NCI-H2029 (cell line): ENCODE measurements around the gene ACSF3.

Source experiments
- DNase-seq: peaks from one replicate; lab custom pipeline; 2025; lab: John Stamatoyannopoulos, UW

ACSF3 gene

DNA sequence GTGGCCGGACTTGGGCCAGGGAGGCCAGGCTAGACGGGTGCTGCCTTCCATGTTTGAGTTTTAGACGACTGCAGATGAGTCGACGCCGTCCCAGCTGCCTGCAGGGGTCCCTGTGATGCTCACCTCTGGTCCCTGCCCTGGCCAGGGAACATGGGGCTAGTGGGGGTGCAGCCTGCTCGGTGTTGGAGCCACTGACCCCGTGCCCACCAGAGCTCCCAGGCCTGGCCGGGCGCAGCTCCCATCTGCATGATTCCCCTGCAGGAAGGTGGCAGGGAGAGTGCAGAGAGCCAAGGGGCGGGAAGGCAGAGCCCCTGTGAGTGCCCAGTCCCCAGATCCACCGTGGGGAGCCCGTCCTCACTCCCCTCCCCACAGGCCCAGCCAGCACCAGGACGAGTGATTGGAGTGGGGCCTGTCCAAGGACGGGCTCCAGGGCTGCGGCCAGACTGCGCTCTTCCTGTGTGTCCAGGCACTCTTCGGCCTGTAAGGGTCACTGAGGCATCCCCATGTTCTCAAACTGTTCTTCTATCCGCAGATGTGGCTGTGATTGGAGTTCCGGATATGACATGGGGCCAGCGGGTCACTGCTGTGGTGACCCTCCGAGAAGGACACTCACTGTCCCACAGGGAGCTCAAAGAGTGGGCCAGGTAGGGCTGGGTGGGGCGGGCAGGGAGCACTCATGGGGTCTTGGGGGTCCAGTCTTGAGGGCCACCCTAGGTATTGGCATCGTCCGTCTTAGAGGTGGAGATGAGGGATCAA, 51.9 kb downstream of the ACSF3 start:
- DNase-seq = no peak

DNA sequence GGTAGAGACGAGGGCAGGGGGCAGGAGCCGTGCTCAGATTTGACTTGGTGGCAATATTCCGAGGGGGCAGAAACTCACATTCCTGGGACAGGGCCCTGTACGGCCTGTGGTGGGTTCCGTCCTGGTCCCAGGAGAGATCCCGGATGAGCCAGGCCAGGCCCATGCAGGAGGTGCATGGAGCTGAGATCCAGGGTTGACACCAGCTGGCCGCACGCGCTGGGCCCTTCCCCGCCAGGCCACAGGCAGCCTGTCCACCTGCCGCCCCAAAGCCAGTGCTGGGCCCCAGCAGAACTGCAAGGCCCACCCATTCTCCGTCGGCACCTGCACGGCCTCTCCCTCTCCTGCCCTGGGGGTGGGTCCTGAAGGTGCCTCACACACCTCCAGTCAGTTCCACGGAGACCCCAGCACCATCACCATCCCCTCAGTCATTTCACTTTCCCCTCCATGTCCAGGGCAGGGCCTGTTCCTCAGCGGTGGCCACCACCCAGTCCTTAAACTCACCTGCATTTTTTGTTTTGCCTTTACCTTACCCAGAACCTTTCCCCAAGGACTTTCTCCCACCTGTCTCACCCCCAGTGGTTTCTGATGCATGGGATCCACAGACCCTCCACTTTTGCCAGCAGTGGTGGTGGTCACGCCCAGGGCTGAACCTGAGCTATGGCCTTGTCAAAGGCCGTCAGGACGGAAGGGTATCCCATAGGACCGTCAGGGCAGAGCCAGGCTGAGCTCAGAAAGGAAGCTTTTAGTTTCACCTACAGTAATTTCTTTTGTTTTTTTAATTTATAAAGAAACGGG, 52.8 kb downstream of the ACSF3 start:
- DNase-seq = no peak

DNA sequence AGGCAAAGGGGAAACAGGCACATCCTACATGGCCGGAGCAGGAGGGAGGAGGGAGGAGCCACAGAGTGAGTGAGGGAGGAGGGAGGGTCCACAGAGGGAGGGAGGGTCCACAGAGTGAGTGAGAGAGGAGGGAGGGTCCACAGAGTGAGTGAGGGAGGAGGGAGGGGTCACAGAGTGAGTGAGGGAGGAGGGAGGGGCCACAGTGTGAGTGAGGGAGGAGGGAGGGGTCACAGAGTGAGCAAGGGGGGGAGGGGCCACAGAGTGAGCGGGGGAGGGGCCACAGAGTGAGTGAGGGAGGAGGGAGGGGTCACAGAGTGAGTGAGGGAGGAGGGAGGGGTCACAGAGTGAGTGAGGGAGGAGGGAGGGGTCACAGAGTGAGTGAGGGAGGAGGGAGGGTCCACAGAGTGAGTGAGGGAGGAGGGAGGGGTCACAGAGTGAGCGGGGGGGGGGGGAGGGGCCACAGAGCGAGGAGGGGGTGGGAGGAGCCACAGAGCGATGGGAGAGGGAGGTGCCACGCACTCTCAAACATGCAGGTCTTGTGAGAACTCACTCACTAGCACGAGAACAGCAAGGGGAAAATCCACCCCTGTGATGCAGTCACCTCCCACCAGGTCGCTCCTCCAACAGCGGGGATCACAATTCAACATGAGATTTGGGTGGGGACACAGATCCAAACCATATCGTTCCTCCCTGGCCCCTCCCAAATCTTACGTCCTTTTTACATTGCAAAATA, 53.6 kb downstream of the ACSF3 start:
- no peak for DNase-seq

DNA sequence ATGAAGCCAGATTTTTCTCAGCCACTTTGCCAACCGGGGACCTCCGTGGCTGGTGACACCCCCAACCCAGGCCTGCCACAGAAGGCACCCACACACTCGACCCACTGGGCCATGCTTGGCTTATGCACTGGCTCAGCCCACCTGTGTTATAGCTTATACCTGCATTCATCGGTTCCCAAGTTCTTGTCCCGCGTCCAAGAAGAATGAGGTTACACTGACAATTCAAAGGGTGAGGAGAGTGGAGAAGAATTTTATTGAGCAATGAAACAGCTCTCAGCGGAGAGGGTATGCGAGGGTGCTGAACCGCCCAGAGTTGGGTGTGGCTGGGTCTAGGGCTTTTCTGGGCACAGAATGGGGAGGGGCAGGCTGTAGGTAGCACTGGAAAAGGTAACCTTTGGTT, 55.7 kb downstream of the ACSF3 start:
- no peak for DNase-seq

DNA sequence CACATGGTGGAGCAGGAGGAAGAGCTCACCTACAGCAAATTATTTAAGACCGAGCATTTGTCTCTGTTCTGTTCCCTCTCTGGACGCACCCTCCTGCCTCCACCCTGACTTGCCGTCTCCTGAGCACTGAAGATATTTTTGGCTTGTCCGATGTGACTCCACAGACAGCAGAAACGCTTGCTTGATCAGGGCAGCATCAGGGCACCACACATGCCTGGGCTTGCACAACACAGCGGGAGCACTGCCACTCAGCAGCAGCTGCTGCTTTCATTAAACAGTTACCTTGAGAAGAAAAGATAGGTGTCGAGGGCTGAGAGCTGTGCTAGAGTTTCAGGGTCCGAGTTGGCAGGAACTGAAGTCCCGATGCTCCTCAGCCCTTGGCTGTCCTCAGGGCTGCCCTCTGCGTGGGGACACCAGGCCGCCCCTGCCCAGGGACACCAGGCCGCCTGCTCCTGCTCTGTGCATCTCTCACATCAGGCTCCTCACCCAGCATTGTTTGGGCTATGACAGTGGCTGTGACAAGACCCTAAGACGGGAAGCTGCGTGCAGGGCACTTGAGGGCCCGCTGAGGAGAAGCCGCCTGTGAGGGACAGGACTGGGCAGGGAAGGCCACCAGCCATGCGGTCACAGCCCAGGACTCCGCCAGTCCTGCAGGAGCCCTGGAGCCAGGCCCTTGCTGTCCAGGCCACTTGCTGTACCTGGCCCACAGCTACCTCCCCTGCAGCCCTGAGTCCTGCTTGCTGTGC, 56.6 kb downstream of the ACSF3 start:
- DNase-seq = no peak

DNA sequence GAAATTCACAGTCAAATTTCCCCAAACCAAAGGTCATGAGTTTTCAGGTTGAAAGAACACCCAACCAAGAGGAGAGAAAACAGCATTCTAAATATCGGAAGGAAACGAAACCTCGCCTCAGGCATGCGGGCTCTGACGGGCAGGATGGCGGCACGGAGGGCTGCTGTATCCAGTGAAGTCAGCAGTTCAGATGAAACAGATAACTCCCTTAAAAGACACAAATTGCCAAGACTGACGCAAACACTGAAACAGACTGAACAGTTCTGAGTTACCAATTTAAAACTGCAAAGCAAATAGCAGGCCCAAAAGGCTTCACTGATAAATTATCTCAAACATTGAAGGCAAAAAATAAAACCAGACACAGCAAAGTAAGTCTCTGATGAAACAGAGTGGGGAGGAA, 57.3 kb downstream of the ACSF3 start:
- DNase-seq = no peak

DNA sequence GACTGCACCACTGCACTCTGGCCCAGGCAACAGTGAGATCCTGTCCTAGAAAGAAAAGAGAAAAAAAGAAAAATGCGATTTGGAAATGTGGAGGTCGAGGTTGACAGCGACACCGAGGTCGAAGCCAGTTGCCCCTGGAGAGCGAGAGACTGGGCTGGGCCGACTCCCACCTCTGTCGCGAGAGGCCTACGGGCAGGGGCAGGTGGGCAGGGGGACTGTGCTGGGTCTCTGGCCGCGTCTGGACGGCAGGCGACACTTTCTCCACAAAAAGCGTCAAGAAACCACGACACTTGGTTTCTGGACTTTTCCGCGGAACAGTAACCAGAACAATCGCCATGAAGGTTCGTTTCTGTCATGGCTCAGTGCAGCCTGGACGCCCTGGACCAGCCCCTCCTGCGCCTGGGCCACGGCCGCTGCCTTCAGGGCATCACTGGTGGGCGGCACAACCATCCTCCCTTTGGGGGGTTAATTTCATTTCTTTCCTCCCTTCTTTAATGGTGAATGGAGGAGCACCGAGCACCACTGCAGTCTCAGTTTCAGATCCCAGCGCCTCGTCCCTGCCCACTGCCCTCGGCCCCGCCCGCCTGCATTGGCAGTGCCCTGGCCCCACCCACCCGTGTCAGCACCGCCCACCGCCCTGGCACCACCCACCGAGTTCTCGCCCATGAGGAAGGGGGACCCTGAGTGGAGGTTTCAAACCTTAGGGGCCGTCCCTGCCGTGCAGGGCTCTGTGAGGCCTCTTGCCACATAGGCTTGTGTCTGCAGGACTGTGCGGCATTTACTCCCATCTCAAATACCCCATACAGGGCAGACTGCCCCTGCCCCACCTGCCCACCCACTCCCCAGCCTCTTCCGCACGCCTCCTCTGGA, 59.4 kb downstream of the ACSF3 start:
- DNase-seq = no peak

DNA sequence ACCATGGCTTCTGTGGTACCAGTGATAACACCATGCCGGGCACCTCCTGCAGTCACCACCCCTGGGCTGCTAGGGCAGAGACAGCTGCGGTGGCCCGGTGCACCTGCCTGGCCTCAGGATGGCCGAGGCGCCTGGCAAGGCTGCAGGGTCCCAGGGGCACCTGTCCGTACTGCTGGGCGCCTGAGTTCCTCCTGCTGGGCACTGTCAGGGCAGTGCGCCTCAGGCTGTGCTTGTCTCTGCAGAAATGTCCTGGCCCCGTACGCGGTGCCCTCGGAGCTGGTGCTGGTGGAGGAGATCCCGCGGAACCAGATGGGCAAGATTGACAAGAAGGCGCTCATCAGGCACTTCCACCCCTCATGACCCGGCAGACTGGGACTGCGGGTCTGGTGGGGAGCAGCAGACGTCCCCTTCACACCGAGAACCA, 60.2 kb downstream of the ACSF3 start:
- DNase-seq = no peak

DNA sequence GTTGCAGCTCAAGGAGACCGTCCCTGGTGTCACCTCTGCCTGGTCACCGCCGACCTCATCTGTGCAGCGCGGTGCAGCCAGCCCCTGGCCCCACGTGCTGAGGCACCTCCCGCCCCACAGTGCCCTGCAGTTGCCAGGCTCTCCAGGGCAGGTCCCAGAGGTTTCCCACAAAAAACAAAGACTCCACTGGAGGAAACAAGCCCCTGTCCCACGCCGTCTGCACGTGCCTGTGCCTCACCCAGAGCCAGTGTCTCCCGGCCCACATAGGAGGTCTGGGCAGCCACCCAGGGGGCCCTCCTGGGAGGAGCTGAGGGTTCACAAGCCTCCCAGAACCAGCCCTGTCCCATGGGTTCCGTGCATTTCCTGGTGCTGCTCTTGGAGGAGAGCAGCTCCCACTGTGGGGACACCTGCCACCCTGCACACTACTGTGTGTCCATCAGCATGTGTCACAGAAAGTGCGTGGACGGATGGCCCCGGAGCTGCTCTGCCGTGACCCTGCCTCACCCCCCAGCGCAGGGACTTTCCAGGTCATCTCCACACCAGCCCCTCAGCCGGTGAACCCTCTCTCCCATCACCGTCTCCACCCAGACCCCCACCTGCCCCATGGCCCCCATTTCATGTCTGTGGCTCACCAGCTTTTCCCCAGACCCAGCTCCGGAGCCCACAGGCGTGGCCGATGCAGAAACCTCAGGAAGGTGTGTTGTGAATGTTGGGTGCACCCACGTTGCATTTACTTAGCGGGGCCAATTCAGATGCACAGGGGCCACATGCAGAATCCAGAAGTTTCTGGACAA, 60.9 kb downstream of the ACSF3 start:
- DNase-seq = no peak

DNA sequence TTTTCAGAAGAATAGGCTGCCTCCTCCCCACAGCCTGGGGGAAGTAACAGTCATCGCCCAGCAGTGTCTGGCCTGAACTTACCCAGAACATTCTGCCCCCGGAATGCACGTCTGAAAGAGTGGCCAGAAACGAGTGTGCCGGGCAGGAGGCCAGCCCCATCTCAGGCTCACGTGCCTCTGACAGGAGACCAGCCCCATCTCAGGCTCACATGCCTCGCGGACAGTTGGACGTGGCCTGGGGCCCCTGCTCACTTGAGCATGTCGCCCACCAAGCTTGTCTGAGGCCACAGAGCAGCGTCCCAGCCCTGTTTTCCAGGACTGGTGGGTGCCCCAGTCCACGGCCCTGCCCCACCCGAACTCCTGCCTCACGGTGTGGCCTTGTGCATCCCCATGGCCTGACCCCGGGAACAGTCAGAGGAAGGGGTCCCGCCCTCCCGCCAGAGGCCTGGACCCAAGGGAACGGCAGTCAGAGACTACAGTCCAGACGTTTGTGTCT, 61.6 kb downstream of the ACSF3 start:
- no peak for DNase-seq

DNA sequence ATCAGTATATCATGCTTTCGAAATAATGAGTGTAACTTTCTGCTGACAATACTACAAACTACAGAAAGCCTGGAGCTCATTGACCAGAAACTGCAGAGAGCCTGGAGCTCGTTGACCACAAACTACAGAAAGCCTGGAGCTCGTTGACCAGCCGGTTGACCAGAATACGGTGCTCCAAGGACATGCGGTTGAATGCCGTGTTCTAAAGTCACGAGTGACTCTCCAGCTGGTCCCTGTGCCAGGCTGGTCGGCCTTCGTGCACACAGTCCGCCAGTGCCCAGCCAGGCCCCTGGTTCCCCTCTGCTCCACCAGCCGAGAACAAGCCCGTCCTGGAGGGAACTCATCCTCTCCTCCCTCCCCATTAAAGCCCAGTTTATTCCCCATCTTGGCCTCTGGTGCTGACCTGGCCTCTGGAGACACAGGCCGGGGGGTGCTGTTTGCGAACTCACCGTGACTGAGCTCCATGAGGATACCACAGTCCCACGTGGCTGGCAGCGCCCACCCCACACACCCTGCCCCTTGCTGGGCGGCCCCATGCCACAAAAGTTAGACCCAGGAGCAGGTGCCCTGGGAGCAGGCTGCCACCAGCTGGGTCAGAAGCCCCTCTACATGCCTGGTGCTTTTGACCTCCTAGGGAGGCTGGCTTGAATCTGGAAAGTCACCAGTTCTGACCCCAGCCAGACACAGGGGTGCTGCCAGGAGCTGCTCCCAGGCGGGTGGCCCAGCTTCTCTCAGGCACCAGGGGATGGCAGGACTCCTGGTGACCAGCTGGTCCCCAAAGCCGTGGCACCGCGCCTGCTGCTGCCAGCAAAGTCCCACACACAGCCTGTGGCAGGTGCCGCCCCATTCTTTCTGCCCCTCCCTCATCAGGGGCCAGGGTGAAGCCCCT, 62.4 kb downstream of the ACSF3 start:
- no peak for DNase-seq

DNA sequence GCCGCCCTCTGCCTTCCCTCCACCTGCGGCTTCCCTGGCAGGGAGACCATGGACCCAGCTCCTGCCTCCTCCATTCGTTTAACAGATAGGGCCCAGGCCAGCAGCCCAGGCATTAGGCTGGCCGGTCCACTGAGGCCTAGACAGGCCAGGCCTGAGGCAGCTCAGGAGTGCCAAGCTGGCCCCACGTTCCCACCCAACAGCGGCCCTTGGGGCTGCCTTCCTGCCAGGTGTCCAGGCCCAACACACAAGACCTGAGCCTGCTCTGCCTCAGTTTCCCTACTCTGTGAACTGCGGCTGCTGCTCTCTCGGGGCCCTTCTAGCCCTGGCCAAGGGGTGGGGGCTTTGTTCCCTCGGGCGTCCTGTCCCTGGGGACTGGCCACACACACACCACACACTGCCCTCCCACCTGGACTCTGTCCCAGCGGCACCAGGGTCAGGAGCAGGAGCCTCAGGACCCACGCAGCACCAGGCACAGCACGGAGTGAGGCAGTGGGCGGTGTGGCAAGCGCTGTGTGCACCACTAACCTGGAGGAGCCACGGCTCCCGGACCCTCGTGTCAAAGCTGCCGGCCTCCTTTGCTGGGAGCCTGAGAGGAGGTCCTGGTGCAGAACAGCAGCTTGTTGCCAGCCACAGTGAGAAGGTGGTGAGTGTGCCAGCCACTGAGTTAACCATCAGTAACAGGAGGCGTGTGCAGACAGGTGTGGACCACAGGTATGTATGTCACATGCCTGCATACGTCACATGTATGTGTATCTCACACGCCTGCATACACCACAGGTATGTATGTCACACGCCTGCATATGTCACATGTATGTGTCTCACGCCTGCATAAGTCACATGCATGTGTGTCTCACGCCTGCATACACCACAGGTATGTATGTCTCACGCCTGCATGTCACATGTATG, 63.3 kb downstream of the ACSF3 start:
- DNase-seq = no peak

DNA sequence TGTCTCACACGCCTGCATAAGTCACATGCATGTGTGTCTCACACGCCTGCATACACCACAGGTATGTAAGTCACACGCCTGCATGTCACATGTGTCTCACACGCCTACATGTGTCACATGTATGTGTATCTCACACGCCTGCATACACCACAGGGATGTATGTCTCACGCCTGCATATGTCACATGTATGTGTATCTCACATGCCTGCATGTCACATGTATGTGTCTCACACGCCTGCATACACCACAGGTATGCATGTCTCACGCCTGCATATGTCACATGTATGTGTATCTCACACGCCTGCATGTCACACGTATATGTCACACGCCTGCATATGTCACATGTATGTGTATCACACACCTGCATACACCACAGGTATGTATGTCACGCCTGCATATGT, 64.1 kb downstream of the ACSF3 start:
- DNase-seq = no peak

DNA sequence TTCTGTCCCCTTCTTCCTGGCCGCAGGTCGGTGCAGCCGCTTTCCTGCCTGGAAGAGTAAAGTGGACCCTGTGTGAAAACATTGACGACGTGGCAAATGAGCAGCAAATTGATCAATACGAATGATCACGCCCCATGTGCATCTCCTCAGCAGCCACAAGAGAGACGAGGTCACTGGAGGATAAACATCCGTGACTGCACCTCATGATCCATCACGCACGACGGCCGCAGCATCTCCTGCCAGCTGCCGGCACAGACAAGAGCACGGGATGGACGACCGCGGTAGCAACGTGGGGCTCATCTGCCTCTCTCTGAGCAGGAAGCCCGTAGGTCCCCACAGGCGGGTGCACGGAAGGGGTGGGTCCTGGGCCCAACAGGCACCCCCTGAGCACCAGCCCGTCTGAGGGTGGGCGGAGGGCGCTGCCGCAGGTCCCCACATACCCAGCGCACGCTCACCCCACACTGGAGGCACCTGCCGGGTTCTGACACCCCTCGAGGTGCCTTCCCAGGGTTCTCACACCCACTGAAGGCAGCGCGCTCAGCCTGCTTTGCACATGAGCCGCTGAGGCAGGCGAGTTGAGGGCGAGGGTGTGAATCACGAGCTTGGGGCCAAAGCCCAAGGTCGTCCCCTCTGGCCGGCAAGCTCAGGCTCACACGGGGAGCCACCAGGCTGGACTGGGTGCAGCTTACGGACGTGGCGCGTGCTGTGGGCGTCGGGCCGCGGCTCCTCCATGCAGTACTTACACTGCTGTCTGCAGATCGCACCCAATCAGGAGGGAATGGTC, 65.6 kb downstream of the ACSF3 start:
- no peak for DNase-seq

DNA sequence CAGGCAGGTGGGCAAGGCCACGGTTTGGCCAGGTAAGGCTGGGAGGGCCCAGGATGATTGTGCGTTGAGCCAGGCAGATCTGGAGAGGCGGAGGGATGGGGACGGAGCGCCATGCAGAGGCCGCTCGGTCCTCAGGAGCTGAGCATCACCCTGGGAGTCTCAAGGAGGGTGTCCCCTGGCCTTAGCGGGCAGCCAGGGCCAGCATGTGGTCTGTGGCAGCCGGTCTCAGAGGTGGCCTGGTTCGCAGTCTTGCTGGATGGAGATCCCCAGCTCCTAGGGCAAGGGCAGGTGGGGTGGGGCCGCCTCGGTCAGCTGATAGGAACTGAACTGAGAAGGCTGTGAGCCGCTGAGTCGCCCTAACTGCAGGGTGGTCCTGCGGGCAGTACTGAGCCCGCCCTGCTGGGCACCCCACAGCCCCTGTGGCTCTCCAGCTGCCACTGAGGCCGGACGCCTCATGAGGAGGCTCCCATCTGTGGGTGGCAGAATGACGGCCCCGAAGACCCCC, 66.2 kb downstream of the ACSF3 start:
- DNase-seq = no peak

DNA sequence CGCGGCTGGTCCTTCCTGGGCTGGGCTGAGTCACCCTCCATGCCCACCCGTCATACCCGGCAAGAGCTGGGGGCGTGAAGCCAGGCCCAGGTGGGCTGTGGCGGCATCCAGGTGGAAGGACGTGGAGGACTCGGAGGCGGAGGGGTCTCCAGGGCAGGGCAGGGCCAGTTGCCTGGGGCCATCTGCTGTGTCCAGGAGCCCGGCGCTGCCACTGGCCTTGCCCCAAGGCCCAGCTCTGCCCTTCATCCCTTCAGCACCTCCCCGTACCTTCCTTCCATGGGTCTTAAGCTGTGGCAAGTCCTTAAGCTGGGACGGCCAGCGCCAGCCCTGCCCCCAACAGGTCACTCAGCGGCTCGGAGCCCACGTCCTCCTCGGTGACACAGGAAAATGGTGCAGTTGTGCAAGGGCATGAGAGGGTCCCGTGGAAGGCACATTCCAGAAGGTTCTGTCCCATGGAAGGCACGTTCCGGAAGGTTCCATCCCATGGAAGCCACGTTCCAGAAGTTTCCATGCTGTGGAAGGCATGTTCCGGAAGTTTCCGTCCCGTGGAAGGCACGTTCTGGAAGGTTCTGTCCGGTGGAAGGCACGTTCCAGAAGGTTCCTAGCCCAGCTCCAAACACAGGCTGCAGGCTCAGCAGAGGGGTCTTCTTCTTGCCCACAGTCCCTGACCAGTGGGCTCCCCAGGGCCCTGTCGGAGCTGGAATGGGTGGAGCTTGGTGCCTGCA, 67.5 kb downstream of the ACSF3 start:
- no peak for DNase-seq
